Activated CD4-positive, alpha-beta memory T cell treated with anti-CD3 and anti-CD28 coated beads for 36 hours (primary cell): ENCODE measurements around the gene PNO1. TPM values are rescaled to one million over a fixed set of nuclear protein-coding genes. Genes with fewer than 3 reads are reported as not detected.
"Not testable (repeated sequence)": the region's sequence is repeated elsewhere in the genome, so short reads cannot be mapped to it uniquely, and the experiment has no call there.

Experiments used
- CTCF ChIA-PET: fragments of 350-600 bp; sonication (Branson Sonifier 250); formaldehyde crosslinking; loops from one replicate; lab custom pipeline; 2021; ENCODE audit warnings: antibody characterized with exemption, inconsistent platforms; lab: Charles Lee
- POLR2A ChIA-PET: fragments of 350-600 bp; sonication (Branson Sonifier 250); formaldehyde crosslinking; loops from one replicate; lab custom pipeline; 2021; ENCODE audit warnings: antibody characterized with exemption; lab: Charles Lee
- DNase-seq: peaks from one replicate; pipeline ENCODE4 v3.0.0-alpha.2; 2020
- H3K27ac Mint-ChIP-seq: one replicate; pipeline ENCODE4 v1.8.0; 2021; ENCODE audit warnings: mixed read lengths
- H3K27me3 Mint-ChIP-seq: one replicate; pipeline ENCODE4 v1.8.0; 2021; ENCODE audit warnings: mixed read lengths
- H3K36me3 Mint-ChIP-seq: one replicate; pipeline ENCODE4 v1.8.0; 2021; ENCODE audit warnings: mixed read lengths
- H3K4me1 Mint-ChIP-seq: one replicate; pipeline ENCODE4 v1.8.0; 2021; ENCODE audit warnings: low read depth, mixed read lengths
- H3K4me3 Mint-ChIP-seq: one replicate; pipeline ENCODE4 v1.8.0; 2021; ENCODE audit warnings: mild to moderate bottlenecking, mixed read lengths
- H3K9me3 Mint-ChIP-seq: one replicate; pipeline ENCODE4 v1.8.0; 2021; ENCODE audit warnings: mixed read lengths
- intact Hi-C: fragments of 100-400 bp; cut with micrococcal nuclease; formaldehyde crosslinking; loops from one replicate; pipeline ENCODE4 v1.15.1; 2023
- total RNA-seq, 2 experiments: library from RNA; stranded (reverse); gene quantifications; one replicate each; pipeline ENCODE4 v1.2.3, GENCODE V29; 2021

Gene PNO1
- 10 to 100 TPM; 16.3 to 16.4 TPM for total RNA-seq

DNA sequence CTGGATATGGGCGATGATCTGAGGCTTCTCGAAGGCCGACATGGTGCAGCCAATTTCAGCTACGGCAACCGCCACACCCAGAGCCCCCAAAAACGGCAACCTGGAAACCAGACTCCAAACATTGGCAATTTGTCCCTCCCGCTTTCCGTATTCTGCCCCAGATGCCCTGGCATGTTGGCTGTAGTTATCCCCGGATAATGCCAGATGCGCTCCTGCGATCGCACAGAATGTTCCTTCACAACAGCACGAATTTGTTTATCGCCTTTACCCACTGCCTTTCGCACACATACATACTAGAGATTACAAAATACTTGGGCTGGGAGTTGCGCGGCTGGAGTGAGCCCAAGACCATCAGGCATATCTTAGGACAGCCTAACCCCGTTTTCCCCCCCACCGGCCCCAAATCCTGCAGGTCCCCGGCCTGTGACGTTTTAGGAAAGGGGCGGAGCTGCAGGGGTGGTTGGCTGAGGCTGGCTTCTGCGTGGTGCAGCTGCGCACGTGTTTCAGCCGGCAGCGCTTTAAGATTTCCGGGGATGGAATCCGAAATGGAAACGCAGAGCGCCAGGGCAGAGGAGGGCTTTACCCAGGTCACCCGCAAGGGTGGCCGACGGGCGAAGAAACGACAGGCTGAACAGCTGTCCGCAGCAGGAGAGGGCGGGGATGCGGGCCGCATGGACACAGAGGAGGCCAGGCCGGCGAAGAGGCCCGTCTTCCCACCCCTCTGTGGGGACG is at the start of gene PNO1:
Gene PNO1 (plus strand): TSS at position 487 of the 732 bp plus-strand sequence. CDS start 47 bp downstream, at position 534.
- peak; percentile 98 for DNase-seq
- Mint-ChIP-seq H3K4me1 (peaks cover 42% of the 10 kb centered on the region), H3K27ac (peak within 1 kb of the TSS; percentile 99), H3K9me3 (no peaks in the 10 kb centered on the region), H3K27me3 (no peaks in the 10 kb centered on the region), H3K4me3 (peak within 1 kb of the TSS; percentile 95), H3K36me3 (peaks cover 26% of the 10 kb centered on the region)
- POLR2A ChIA-PET: interaction anchor here (0.7 to 1.3 kb wide), 10 partner anchors 9 to 283 kb away, joined by 3 to 12 read pairs (median 4); partner anchors contain the start of genes C1D and PPP3R1
- intact Hi-C loops: loop anchor here (1.0 to 10.0 kb wide), 7 partner anchors 33 to 577 kb away; partner anchors contain the start of genes APLF, ARHGAP25, C1D and FBXO48
- CTCF ChIA-PET: interaction anchor here (0.7 to 2.4 kb wide), 7 partner anchors 27 to 125 kb away, joined by 3 to 18 read pairs (median 5); partner anchors contain the start of gene C1D

DNA sequence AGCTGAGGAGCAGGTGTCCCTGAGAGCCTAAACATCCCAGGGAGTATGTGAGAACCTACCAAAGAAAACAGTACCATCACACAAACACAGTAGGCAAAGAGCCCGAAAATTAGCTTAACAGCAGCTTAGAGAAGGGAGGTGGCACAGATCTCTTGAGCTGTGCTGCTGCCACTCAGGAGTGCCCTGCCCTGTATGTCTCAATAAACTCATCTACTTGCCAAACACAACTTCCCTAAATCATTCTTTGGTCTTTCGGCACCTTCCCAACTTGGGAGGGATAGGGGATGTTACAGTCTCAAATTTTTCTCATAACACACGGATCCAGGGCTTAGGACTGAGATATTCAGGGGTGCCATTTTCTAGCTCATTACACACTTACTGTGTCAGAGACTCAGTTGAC is 49.6 kb upstream of the PNO1 start:
- Mint-ChIP-seq H3K4me1 (no peaks in the 10 kb centered on the region), H3K27me3 (no peaks in the 10 kb centered on the region), H3K9me3 (peaks cover 20% of the 10 kb centered on the region), H3K27ac (no peak overlapping the region), H3K36me3 (peaks cover 10% of the 10 kb centered on the region), H3K4me3 (no peak overlapping the region)
- ChIA-PET CTCF (interaction anchor here (2.7 kb wide), 1 partner anchor 14 kb away, joined by 7 read pairs; no protein-coding TSS in a partner anchor), POLR2A (interaction anchor here (0.7 kb wide), 1 partner anchor 45 kb away, joined by 3 read pairs; the partner anchor contains the start of gene C1D)
- DNase-seq: no peak
- intact Hi-C loops: no loop called here

DNA sequence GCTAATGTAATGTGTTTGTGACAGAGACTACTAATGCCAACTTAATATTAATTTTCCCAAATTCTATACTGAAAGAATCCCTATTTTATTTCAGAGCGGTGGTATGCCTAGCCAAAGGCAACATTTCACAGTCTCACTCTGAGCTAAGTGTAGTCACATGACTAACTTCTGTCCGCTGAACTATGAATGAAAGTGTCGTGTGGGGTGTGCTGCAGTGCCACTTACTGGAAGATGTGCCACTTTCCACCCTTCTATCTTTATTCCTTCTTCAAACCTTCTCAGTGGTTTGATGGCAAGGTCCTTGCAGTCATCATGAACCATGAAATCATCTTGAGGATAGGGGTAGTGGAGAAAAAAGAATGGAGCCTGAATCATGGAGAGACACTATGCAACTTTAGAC is 47.6 kb upstream of the PNO1 start:
- no peak overlapping the region for H3K4me3 Mint-ChIP-seq
- peaks cover 10% of the 10 kb centered on the region for H3K36me3 Mint-ChIP-seq
- no peak overlapping the region for H3K27ac Mint-ChIP-seq
- H3K27me3 Mint-ChIP-seq: no peaks in the 10 kb centered on the region
- ChIA-PET POLR2A (no interaction called here), CTCF (interaction anchor here (2.7 kb wide), 1 partner anchor 12 kb away, joined by 7 read pairs; no protein-coding TSS in a partner anchor)
- DNase-seq: no peak
- peaks cover 16% of the 10 kb centered on the region for H3K9me3 Mint-ChIP-seq
- H3K4me1 Mint-ChIP-seq: no peaks in the 10 kb centered on the region
- intact Hi-C loops: no loop called here

GRCh38 chr2:68115965-68116364 is 41.7 kb upstream of the PNO1 start:
- ChIA-PET CTCF (no interaction called here), POLR2A (interaction anchor here (1.6 kb wide), 1 partner anchor 37 kb away, joined by 3 read pairs; no protein-coding TSS in a partner anchor)
- no peaks in the 10 kb centered on the region for H3K4me1 Mint-ChIP-seq
- no peak overlapping the region for H3K27ac Mint-ChIP-seq
- no peaks in the 10 kb centered on the region for H3K36me3 Mint-ChIP-seq
- DNase-seq: no peak
- H3K9me3 Mint-ChIP-seq: no peaks in the 10 kb centered on the region
- H3K27me3 Mint-ChIP-seq: no peaks in the 10 kb centered on the region
- no peak overlapping the region for H3K4me3 Mint-ChIP-seq
- intact Hi-C loops: no loop called here

DNA sequence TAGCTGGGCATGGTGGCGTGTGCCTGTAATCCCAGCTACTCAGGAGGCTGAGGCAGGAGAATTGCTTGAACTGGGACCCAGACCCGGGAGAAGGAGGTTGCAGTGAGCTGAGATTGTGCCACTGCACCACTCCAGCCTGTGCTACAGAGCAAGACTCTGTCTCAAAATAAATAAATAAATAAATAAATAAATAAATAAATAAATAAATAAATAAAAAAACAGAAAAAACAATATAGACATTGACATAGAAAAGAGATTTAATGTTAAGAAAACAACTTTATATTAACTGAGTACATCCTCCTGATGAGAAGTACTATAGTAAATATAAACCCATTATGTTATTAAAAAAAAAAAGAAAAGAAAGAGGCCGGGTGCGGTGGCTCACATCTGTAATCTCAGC is 39.8 kb upstream of the PNO1 start:
- CTCF ChIA-PET: interaction anchor here (0.7 kb wide), 1 partner anchor 264 kb away, joined by 3 read pairs; no protein-coding TSS in a partner anchor
- H3K4me1 Mint-ChIP-seq, H3K4me3 Mint-ChIP-seq, H3K27me3 Mint-ChIP-seq, intact Hi-C loops, DNase-seq, H3K27ac Mint-ChIP-seq, POLR2A ChIA-PET, H3K9me3 Mint-ChIP-seq, H3K36me3 Mint-ChIP-seq: not testable (repeated sequence)

DNA sequence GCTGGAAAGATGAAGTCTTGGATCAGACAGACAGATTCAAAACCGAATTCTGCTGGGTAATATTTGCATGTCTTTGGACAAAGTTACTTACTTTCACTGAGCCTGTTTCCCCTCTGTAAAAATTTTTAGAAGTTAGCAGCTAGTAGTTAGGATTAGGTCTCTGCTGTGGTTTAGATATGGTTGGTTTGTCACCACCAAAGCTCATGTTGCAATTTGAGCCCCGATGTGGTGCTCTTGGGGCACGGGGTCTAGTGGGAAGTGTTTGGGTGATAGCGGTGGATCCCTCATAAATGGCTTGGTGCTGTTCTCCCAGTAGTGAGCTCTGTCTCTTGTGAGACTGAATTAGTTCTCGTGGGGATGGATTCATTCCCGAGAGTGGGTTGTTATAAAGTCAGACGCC is 38.9 kb upstream of the PNO1 start:
- H3K4me1 Mint-ChIP-seq: no peaks in the 10 kb centered on the region
- intact Hi-C loops: no loop called here
- no peak for DNase-seq
- no peak overlapping the region for H3K27ac Mint-ChIP-seq
- no peaks in the 10 kb centered on the region for H3K9me3 Mint-ChIP-seq
- ChIA-PET CTCF (interaction anchor here (0.8 kb wide), 1 partner anchor 164 kb away, joined by 3 read pairs; no protein-coding TSS in a partner anchor), POLR2A (no interaction called here)
- H3K36me3 Mint-ChIP-seq: no peaks in the 10 kb centered on the region
- no peak overlapping the region for H3K4me3 Mint-ChIP-seq
- H3K27me3 Mint-ChIP-seq: no peaks in the 10 kb centered on the region

GRCh38 chr2:68119504-68119903 is 38.2 kb upstream of the PNO1 start:
- CTCF ChIA-PET: interaction anchor here (0.8 to 6.1 kb wide), 2 partner anchors 163 kb away, joined by 3 to 150 read pairs; no protein-coding TSS in a partner anchor
- Mint-ChIP-seq H3K27ac (no peak overlapping the region), H3K9me3 (no peaks in the 10 kb centered on the region)

DNA sequence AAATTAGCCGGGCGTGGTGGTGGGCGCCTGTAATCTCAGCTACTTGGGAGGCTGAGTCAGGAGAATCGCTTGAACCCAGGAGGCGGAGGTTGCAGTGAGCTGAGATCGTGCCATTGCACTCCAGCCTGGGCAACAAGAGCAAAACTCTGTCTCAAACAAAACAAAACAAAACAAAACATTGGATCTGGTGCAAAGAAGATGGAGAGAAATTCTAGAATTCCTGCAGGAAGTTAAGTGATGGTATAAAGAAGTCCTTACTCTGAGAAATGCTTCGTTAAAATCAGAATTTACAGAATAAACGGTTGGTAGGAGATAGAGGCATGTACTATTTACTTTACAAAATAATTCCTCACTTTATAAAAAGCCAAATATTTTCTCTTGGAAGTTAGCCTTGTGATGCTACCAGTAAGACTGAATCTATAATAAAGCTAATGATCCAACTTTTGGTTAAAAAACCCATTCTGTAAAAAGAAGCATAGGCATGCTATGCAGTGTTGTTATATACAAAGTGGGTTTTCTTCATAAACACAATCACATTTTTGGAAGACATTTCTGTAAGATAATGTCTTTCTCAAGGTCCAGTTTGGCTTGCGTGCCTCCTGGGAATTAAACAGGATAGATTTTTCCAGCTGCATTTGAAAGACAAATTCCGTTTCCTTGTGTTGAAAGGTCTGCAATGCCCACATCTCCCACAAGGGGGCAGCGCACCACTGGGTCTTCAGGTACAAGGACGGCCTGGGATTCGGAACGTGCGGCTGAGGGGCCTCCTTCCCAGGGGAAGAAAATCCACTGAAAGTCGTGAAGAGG is 35.6 kb upstream of the PNO1 start:
- intact Hi-C loops: loop anchor here (1.0 to 10.0 kb wide), 4 partner anchors 63 to 319 kb away; no protein-coding TSS in a partner anchor
- no peak overlapping the region for H3K27ac Mint-ChIP-seq
- no peaks in the 10 kb centered on the region for H3K9me3 Mint-ChIP-seq
- ChIA-PET POLR2A (interaction anchor here (0.6 kb wide), 1 partner anchor 141 kb away, joined by 3 read pairs; no protein-coding TSS in a partner anchor), CTCF (interaction anchor here (0.6 to 6.1 kb wide), 42 partner anchors 9 to 343 kb away, joined by 3 to 150 read pairs (median 4); partner anchors contain the start of genes C1D and PNO1)
- DNase-seq: peak; percentile 82
- H3K27me3 Mint-ChIP-seq: no peaks in the 10 kb centered on the region
- H3K36me3 Mint-ChIP-seq: no peaks in the 10 kb centered on the region
- no peaks in the 10 kb centered on the region for H3K4me1 Mint-ChIP-seq
- H3K4me3 Mint-ChIP-seq: no peak overlapping the region

More at GRCh38 chr2:68119504-68119903, 38.2 kb upstream of the PNO1 start:
- POLR2A ChIA-PET: no interaction called here
- Mint-ChIP-seq H3K36me3 (no peaks in the 10 kb centered on the region), H3K4me3 (no peak overlapping the region), H3K27me3 (no peaks in the 10 kb centered on the region), H3K4me1 (no peaks in the 10 kb centered on the region)
- DNase-seq: no peak
- intact Hi-C loops: no loop called here

GRCh38 chr2:68122680-68122964 is 35.1 kb upstream of the PNO1 start:
- H3K9me3 Mint-ChIP-seq: no peaks in the 10 kb centered on the region
- H3K4me3 Mint-ChIP-seq: no peak overlapping the region
- CTCF ChIA-PET: interaction anchor here (0.7 to 6.1 kb wide), 35 partner anchors 10 to 342 kb away, joined by 3 to 150 read pairs (median 4); partner anchors contain the start of genes C1D and PNO1
- H3K27ac Mint-ChIP-seq: no peak overlapping the region
- no peaks in the 10 kb centered on the region for H3K27me3 Mint-ChIP-seq
- intact Hi-C loops: loop anchor here (1.0 to 10.0 kb wide), 4 partner anchors 62 to 319 kb away; no protein-coding TSS in a partner anchor
- H3K4me1 Mint-ChIP-seq: no peaks in the 10 kb centered on the region
- DNase-seq: no peak
- H3K36me3 Mint-ChIP-seq: no peaks in the 10 kb centered on the region
- POLR2A ChIA-PET: interaction anchor here (0.6 kb wide), 1 partner anchor 80 kb away, joined by 4 read pairs; no protein-coding TSS in a partner anchor

- CTCF ChIA-PET: interaction anchor here (0.9 to 6.1 kb wide), 4 partner anchors 15 to 317 kb away, joined by 5 to 150 read pairs (median 25); no protein-coding TSS in a partner anchor
- no peaks in the 10 kb centered on the region for H3K36me3 Mint-ChIP-seq
- intact Hi-C loops: loop anchor here (10.0 kb wide), 1 partner anchor 230 kb away; no protein-coding TSS in a partner anchor
- no peaks in the 10 kb centered on the region for H3K27me3 Mint-ChIP-seq
- H3K9me3 Mint-ChIP-seq: no peaks in the 10 kb centered on the region
- H3K4me3 Mint-ChIP-seq: no peak overlapping the region
- H3K4me1 Mint-ChIP-seq: no peaks in the 10 kb centered on the region
- DNase-seq: no peak
- POLR2A ChIA-PET: no interaction called here
- H3K27ac Mint-ChIP-seq: no peak overlapping the region
Measured at GRCh38 chr2:68124321-68124720, 33.4 kb upstream of the PNO1 start.

GRCh38 chr2:68125821-68126220 is 31.9 kb upstream of the PNO1 start:
- POLR2A ChIA-PET: no interaction called here
- CTCF ChIA-PET: interaction anchor here (1.3 to 5.1 kb wide), 3 partner anchors 27 to 168 kb away, joined by 3 to 44 read pairs (median 9); no protein-coding TSS in a partner anchor
- Mint-ChIP-seq H3K27me3 (no peaks in the 10 kb centered on the region), H3K9me3 (no peaks in the 10 kb centered on the region), H3K27ac (no peak overlapping the region), H3K4me1 (no peaks in the 10 kb centered on the region), H3K36me3 (peaks cover 3% of the 10 kb centered on the region), H3K4me3 (no peak overlapping the region)
- intact Hi-C loops: loop anchor here (10.0 kb wide), 1 partner anchor 229 kb away; no protein-coding TSS in a partner anchor
- no peak for DNase-seq
